Stimulated activated effector memory CD8-positive, alpha-beta T cell treated with anti-CD3 and anti-CD28 coated beads, Interleukin-12 subunit alpha, Interleukin-12 subunit beta, amount 100 ng/mL, for 72 hours (primary cell): ENCODE data around the gene FGF6.
"Not testable (repeated sequence)": the region's sequence is repeated elsewhere in the genome, so short reads cannot be mapped to it uniquely, and the experiment has no call there.

Source experiments
- ATAC-seq: fragments of 150-1000 bp; cut with Tn5 transposase; 2 replicates; pipeline ENCODE4 v1.10.0; 2021
- DNase-seq, 2 donors: peaks; one replicate each; pipeline ENCODE4 v3.0.0; 2021 to 2022; ENCODE audit warnings: low spot score in 2 of 2
- H3K27ac Mint-ChIP-seq: one replicate; pipeline ENCODE4 v1.8.0; 2022; ENCODE audit warnings: mild to moderate bottlenecking, mixed read lengths
- H3K36me3 Mint-ChIP-seq: one replicate; pipeline ENCODE4 v1.8.0; 2022; ENCODE audit warnings: mild to moderate bottlenecking, mixed read lengths
- H3K4me1 Mint-ChIP-seq: one replicate; pipeline ENCODE4 v1.8.0; 2022; ENCODE audit warnings: mixed read lengths
- H3K4me3 Mint-ChIP-seq: one replicate; pipeline ENCODE4 v1.8.0; 2022; ENCODE audit warnings: mild to moderate bottlenecking, mixed read lengths
- H3K9me3 Mint-ChIP-seq: one replicate; pipeline ENCODE4 v1.8.0; 2022; ENCODE audit warnings: mixed read lengths

The FGF6 gene

DNA sequence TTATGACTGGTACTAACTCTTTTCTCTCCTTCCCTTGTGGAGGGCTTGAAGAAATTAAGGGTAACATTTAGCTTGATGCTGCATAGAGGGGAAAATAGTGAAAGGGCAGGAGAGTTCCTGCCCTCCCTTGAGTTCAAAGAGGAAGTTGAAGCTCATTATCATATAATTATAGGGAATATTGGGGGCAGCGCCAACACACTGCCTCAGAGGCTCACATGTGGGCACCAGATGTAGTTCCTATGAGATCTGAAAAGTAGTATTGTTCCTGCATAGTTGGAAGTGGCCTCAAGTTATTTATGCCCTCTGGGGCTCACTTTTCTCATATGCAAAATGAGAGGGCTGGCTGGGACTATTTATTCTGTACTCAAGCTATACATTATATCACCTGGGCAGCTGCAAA is 33.1 kb downstream of the FGF6 start:
- Mint-ChIP-seq H3K36me3 (no peaks in the 10 kb centered on the region), H3K4me3 (no peak overlapping the region), H3K27ac (no peak overlapping the region), H3K4me1 (peaks cover 7% of the 10 kb centered on the region), H3K9me3 (no peaks in the 10 kb centered on the region)
- DNase-seq (no peak), ATAC-seq (no peak)

DNA sequence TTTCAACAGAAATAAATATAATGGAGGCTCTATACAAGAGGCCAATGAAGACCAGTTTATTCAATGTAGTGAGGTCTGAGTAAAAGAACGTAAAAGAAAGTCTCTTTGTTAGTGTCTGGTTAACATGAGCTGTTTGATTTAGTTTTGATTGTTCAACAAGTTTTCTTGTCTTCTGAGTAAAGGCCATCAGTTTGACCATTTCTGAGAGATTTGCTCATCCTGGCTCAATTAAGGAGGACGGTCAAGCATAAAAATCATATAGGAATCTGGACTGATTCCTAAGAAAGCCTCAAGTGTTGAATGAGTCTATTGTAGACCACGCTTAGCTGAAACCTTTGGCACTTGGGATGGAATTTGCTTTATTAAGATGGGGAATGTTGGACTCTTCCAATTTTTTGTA is 33.6 kb downstream of the FGF6 start:
- Mint-ChIP-seq H3K27ac (no peak overlapping the region), H3K4me1 (peaks cover 7% of the 10 kb centered on the region), H3K36me3 (no peaks in the 10 kb centered on the region), H3K9me3 (no peaks in the 10 kb centered on the region), H3K4me3 (no peak overlapping the region)
- ATAC-seq: no peak
- DNase-seq: no peak

DNA sequence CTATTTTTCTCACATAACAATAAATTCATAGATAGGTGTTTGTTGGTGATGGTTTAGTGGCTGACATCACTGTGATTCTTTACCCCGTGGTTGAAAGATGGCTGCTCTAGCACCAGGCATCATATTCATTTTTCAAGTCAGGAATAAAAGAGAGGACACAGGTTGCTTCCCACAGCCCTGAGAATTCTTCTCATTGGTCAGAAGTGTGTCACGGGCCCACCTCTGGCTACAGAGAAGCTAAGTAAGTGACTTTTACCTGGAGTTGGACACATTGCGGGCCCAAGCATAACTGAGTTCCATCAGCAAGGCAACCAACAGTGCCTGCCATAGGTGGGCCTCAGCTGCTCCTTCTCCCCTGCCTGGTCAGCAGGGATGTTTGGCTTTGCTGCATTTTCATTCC is 38.5 kb downstream of the FGF6 start:
- DNase-seq (no peak), ATAC-seq (no peak)
- Mint-ChIP-seq H3K36me3 (no peaks in the 10 kb centered on the region), H3K27ac (no peak overlapping the region), H3K4me1 (no peaks in the 10 kb centered on the region), H3K9me3 (no peaks in the 10 kb centered on the region), H3K4me3 (no peak overlapping the region)

- not testable (repeated sequence) for ATAC-seq, H3K4me3 Mint-ChIP-seq, H3K4me1 Mint-ChIP-seq, DNase-seq, H3K9me3 Mint-ChIP-seq, H3K27ac Mint-ChIP-seq, H3K36me3 Mint-ChIP-seq
Observed at GRCh38 chr12:4404877-4405637, 40.6 kb downstream of the FGF6 start.

DNA sequence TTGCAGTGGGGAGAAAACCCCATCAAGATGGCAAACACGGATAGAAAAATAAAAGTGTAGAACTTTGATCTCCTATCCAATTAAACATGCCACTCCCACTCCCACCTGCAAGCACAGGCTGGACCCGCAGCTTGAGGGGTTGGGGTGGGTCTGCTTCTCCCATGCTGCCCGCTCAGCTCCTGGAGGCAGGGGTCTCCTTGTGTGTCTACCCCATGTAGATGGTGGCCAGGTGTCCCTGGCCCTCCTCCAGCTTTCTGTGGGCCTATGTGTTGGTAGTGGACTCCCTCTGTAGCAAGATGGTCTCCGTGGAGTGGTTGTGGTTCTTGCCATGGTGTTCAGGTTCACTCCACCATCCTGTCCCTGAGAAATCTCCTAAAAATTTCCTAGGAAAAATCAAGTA is 42.6 kb downstream of the FGF6 start:
- H3K4me3 Mint-ChIP-seq: no peak overlapping the region
- no peak for ATAC-seq

DNA sequence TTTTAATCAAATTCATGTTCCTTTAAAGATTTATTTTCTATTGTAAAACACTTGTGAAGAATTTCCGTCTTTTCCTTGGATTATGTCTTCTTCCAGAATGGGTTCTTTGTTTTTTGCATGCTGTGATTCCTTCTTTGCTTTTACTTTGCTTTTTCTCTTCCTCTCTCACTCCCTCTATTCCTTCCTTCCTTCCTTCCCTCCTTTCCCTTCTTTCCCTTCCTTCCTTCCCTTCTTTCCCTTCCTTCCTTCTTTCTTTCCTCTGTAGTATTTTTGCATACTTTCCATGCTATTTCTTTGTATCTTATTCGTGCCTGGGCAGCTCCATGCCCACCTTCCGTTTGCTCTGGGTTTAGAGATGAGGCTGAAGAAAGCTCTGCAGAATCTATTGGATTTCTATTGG is 44.5 kb downstream of the FGF6 start:
- Mint-ChIP-seq H3K4me1 (no peaks in the 10 kb centered on the region), H3K4me3 (no peak overlapping the region), H3K36me3 (no peaks in the 10 kb centered on the region), H3K27ac (no peak overlapping the region), H3K9me3 (no peaks in the 10 kb centered on the region)
- ATAC-seq: no peak
- DNase-seq: no peak

More for the DNA sequence above, 42.6 kb downstream of the FGF6 start:
- Mint-ChIP-seq H3K9me3 (no peaks in the 10 kb centered on the region), H3K36me3 (no peaks in the 10 kb centered on the region), H3K4me1 (no peaks in the 10 kb centered on the region), H3K27ac (no peak overlapping the region)
- DNase-seq: no peak

GRCh38 chr12:4395818-4396217 is 49.8 kb downstream of the FGF6 start:
- no peaks in the 10 kb centered on the region for H3K36me3 Mint-ChIP-seq
- no peak overlapping the region for H3K27ac Mint-ChIP-seq
- ATAC-seq (no peak), DNase-seq (no peak)
- H3K4me1 Mint-ChIP-seq: no peaks in the 10 kb centered on the region
- no peaks in the 10 kb centered on the region for H3K9me3 Mint-ChIP-seq
- no peak overlapping the region for H3K4me3 Mint-ChIP-seq

GRCh38 chr12:4393211-4393610 is 52.4 kb downstream of the FGF6 start:
- Mint-ChIP-seq H3K4me3 (no peak overlapping the region), H3K4me1 (no peaks in the 10 kb centered on the region), H3K27ac (no peak overlapping the region), H3K9me3 (no peaks in the 10 kb centered on the region), H3K36me3 (no peaks in the 10 kb centered on the region)
- no peak for ATAC-seq
- no peak for DNase-seq

- Mint-ChIP-seq H3K36me3 (no peaks in the 10 kb centered on the region), H3K4me3 (no peak overlapping the region), H3K9me3 (no peaks in the 10 kb centered on the region), H3K4me1 (no peaks in the 10 kb centered on the region), H3K27ac (no peak overlapping the region)
- DNase-seq (no peak), ATAC-seq (peak; percentile 64)
Observed at GRCh38 chr12:4392223-4392742, 53.3 kb downstream of the FGF6 start.

DNA sequence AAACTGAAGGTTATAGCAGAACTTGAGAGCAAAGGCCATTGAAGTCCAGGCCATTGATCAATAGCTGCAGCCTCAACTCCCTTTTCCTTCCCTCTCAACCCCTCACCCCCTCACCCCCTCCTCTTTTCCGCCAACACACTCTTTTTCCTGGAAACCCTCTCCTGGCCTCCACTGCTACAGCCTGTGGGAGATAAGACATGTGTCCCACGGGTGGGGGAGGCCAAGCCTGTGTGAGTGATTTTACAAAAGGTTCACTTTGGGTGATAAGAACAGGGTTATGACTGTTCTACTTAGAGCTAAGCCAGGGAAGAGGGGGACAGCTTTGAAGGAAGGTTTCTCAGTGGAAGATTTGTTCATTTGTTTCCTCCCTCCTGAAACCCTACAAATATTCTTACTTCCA is 57.0 kb downstream of the FGF6 start:
- H3K4me3 Mint-ChIP-seq: no peak overlapping the region
- no peaks in the 10 kb centered on the region for H3K36me3 Mint-ChIP-seq
- DNase-seq: no peak
- ATAC-seq: no peak
- no peaks in the 10 kb centered on the region for H3K9me3 Mint-ChIP-seq
- H3K27ac Mint-ChIP-seq: no peak overlapping the region
- no peaks in the 10 kb centered on the region for H3K4me1 Mint-ChIP-seq

DNA sequence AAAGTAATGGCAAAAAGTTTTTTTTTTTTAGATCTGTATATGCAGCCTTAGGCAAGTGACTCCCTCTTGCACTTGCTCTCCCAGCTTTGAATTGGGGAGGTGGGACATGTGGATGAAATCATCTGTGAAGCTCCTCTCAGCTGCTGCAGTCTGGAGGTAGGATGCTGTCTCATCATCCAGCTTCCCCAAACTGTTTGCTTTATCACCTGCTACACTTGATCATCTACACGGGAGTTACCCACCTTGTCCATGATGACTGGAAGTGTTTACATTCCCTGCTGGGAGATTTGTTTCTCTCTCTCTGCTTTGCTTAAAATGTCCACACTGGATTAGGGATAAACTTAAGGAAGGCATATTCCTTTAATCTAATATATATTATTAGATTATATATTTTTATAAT is 57.6 kb downstream of the FGF6 start:
- no peak overlapping the region for H3K4me3 Mint-ChIP-seq
- H3K27ac Mint-ChIP-seq: no peak overlapping the region
- ATAC-seq: no peak
- no peak for DNase-seq
- H3K4me1 Mint-ChIP-seq: no peaks in the 10 kb centered on the region
- no peaks in the 10 kb centered on the region for H3K36me3 Mint-ChIP-seq
- H3K9me3 Mint-ChIP-seq: no peaks in the 10 kb centered on the region

GRCh38 chr12:4387607-4388006 is 58.0 kb downstream of the FGF6 start:
- Mint-ChIP-seq H3K4me1 (no peaks in the 10 kb centered on the region), H3K27ac (no peak overlapping the region), H3K4me3 (no peak overlapping the region), H3K36me3 (no peaks in the 10 kb centered on the region), H3K9me3 (no peaks in the 10 kb centered on the region)
- DNase-seq (no peak), ATAC-seq (no peak)

- H3K27ac Mint-ChIP-seq: no peak overlapping the region
- no peaks in the 10 kb centered on the region for H3K36me3 Mint-ChIP-seq
- no peak for DNase-seq
- H3K4me3 Mint-ChIP-seq: no peak overlapping the region
- no peak for ATAC-seq
- H3K4me1 Mint-ChIP-seq: no peaks in the 10 kb centered on the region
- H3K9me3 Mint-ChIP-seq: no peaks in the 10 kb centered on the region
Observed at GRCh38 chr12:4386801-4387200, 58.8 kb downstream of the FGF6 start.
